HG02642 (cell line): ENCODE data around the gene ENKUR.
A peak's percentile ranks its signal among the peaks of the same experiment; 100 is the strongest.

ENCODE experiments used
- ATAC-seq: cut with Tn5 transposase; IDR thresholded peaks from one replicate; pipeline ENCODE4 v1.9.1; 2021; ENCODE audit warnings: mild to moderate bottlenecking; ENCODE audit not compliant: unreplicated experiment, poor library complexity

ENKUR gene

DNA sequence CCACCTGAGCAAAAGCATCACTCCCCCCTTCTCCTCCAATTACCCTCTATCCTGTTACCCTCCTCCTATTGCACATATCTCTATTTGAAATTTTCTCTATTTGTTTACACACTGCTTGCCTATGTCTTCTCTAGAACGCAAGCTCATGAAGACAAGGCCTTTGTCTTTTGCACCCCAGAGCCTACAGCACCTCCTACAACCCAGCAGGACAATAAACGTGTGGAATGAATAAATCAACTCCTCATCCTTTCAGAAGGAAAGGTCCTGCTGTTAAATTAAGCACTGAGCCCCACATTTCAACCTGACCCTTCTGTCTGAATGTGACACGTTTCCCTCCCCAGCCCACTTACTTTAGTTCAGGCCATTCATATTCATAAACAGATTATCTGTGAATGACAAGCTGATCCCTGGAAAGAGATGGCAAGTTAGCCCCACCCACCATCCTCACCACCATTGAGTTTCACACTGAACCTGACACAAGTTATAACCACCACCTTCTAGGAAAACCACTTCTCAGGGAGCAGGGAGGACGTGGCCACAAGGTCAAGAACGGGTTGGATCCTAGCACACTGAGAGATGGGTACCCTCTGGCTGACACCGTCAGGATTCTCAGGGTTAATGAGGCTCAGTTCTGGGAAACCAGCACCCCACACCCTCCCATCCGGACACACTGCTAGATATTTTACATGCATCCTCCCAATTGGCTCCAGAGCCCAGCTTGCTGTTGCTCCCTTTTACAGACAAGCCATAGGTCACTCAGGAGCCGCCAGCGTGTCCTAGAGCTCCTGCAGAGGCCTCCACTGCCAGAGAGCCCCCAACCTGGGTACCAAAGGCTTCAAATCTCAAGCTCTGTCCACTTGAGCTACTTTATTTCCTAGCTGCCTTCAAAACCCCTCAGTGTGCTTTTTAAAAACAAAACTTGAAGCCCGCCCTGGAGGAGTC lies 64.5 kb downstream of the ENKUR start:
- ATAC-seq, result peak; percentile 11

DNA sequence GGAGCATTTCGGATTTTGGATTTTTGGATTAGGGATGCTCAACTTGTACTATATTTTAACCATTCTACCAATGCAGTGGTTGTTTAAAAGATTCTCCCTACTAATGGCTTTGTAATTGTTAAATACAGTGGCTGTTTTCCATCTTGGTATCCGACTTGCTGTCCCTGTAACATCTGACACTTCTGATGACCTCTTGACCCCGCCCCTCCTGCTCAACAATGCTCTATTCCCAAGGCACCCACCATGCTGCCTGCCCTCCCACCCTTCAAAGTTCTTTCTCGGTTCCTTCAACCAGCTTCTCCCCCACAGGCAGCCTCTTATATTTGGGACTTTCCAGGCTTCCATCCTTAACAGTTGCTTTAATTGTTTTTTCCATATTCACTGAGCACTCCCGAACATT lies 65.5 kb downstream of the ENKUR start:
- ATAC-seq, result no peak

DNA sequence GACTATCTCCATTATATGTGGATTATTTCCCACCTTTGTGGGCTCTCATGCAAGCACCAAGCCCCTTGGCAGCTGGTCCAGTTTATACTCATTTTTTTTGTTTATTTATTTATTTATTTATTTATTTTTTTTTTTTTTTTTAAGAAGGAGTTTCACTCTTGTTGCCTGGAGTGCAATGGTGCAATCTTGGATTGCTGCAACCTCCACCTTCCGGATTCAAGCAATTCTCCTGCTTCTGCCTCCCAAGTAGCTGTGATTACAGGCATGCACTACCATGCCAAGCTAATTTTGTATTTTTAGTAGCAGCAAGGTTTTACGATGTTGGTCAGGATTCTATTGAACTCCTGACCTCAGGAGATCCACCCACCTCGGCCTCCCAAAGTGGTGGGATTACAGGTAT lies 66.3 kb downstream of the ENKUR start:
- no peak for ATAC-seq

DNA sequence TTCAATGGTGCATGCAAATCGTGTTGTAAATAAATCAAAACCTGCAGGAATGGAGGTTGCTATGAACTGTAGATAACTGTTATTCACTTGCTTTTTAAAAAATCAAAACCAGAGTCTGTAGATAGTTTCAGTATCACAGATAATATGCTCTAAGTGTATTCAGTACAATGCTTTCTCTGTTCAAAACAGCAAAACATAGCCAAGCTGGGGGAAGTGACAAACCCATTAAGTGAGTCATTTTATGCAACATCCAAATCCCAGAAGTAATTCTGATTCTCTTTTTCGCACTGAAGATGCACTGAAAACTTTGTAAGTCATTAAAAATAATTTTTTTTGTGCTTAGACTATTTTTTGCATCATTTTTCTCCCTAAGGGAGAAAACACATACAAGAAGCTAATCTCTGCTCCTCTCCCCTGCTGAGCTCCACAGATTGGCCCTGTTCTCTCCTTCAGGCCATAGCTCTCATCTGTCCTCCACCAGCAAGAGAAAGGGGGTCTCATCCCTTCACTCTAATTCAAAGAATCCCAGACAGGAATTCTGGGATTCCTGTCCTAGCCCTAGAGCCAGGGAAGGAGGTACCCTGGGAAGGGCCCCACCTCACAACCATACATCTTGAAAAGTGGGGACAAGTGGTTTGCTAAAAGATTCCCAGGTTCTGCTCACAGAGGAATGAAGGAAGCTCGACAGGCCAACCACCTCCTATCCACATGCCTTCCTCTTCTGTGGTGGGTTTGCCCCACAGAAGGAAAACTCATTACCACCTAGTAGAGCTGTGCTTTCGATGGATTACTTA lies 68.5 kb downstream of the ENKUR start:
- ATAC-seq, result peak; percentile 43

DNA sequence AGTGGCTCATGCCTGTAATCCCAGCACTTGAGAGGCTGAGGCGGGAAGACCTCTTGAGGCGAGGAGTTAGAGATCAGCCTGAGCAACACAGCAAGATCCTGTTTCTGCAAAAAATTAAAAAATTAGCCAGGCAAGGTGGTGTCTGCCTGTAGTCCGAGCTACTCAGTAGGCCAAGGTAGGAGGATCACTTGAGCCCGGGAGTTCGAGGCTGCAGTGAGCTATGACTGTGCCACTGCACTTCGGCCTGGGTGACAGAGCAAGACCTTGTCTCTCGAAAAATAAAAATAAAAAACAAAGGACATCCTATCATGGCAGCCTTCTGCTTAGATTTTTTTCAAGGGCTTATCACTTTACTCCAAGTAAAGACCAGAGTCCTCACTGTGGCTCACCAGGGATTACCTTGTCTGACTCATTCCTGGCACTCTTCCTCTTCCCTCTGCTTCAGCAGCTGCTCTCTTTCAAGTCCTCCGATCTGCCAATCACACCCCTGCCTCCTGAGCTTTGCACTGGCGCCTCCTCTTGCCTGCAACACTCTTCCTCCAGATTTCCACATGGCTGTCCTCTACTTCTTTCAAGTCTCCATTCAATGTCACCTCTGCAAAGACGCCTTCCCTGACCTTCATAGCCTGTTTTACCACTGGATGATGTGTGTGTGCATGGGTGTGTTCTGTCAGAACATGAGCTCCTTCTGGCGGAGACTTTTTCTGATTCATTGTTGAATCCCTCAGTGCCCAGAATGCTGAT lies 71.3 kb downstream of the ENKUR start:
- no peak for ATAC-seq

DNA sequence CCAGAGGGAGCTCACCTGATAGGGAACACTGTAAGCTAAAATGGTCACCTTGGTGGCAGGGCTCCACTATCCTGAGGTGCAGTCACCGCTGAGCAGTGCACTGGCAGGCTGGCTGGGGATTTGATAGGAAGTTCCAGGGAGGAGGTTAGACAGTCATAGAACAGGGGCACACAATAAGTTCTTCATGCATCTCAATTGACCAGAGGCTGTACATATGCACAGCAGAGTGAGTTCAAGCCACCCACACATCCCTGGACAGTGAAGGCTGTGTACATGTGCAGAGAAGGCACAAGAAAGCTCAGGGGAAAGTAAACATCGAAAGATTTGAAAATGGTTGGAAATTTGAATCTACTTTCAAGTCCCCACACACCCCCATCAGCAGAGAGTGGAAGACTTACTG lies 77.4 kb downstream of the ENKUR start:
- ATAC-seq, result no peak

DNA sequence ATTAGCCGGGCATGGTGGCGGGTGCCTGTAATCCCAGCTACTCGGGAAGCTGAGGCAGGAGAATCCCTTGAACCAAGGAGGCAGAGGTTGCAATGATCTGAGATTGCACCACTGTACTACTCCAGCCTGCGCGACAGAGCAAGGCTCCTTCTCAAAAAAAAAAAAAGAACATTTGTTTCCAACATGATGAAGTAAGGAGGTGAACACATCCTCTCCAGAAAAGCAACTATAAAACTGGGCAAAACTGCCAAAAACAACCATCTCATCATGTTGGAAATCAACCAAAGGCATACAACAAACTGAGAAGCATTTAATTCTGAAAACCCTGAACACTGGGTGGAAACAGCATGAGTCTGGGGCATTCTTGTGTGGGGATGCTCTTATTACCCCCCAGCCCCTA lies 77.9 kb downstream of the ENKUR start:
- no peak for ATAC-seq

DNA sequence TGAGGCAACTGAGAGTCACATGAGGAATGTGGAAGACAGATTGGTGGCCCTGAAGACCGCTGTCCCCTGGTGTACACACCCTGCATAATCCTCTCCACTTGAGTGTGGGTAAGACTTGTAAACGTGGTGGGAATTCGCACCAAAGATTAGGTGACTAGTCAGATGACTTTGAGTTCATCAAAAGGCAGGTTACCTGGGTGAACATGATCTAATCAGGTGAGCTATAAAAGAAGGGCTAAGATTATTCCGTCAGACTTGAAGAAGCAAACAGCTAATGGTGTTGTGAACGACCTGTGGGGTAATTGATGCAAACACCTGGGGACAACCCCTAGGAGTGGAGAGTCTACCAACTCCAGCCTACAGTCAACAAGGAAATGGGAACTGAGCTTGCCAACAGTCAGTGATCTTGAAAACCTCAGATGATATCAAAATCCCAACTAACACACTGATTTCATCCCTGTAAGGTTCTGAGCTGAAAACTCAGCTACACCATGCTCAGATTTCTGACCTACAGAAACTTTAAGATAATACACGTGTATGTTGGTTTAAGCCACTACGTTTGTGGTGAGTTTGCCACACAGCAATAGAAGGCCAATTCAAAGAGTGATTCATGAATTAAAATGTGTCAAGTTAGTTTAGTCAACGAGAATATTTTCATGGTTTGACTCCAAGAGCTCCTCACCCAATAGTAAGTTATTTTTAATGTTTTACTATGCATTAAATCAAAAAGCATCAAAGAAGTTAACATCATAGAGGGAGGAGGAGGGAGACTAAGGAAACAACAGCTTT lies 80.3 kb downstream of the ENKUR start:
- no peak for ATAC-seq
